ENCODE measurements around the gene CCDC9B. TPM values are rescaled to one million over a fixed set of nuclear protein-coding genes. Genes with fewer than 3 reads are reported as not detected.
A peak's percentile ranks its signal among the peaks of the same experiment; 100 is the strongest.

Gene CCDC9B
- 1 to 10 TPM; 1.6 to 2.8 TPM for total RNA-seq

- H3K36me3 Mint-ChIP-seq, result no peaks in the 10 kb centered on the region
- ATAC-seq (no peak), DNase-seq (ENCODE audit: low spot score in 2 of 2) (no peak)
- no peaks in the 10 kb centered on the region for H3K9me3 Mint-ChIP-seq
- no peak within 1 kb of the TSS for H3K27ac Mint-ChIP-seq
These were observed at the start of gene CCDC9B for GRCh38 chr15:40340740-40341400. TSS of gene CCDC9B (minus strand) at chr15:40340939. CDS start at chr15:40340819, 120 bp downstream.

DNA sequence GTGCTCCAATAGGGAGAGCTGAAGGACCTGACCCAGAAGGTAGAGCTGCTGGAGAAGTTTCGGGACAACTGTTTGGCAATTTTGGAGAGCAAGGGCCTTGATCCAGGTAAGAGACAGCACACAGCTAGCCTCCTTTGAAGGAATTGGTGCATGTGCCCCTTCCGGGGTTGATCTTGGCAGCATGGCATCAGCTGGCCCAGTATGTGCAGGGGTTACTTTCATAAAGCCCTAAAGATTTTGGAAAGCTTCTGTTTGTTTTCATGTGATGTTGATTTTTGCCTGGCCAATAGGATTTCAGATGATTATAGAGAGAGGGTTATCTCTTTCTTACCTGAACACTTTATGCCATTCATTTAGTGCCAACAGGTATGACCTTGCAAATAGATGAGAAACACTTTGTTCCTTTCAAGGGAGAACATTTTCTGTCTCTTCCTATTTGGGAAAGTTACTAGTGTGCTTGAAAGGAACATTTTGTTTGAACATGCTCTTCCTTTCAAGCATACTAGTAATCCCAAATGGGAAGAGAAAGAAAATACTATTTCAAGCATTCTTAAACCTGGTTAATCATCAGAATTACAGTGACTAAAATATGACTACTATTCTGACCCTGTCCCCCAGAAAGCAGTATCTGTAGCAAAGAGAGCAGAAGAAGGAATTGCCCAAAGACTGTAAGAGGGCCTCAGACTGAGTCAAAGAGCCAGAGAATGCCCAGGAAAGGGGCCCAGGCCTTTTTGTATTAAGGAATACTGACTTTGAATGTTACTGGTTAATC lies 49.3 kb upstream of the CCDC9B start:
- H3K36me3 Mint-ChIP-seq, result peaks cover 19 to 55% of the 10 kb centered on the region in 2 donors
- no peaks in the 10 kb centered on the region for H3K9me3 Mint-ChIP-seq
- DNase-seq (ENCODE audit: low spot score in 2 of 2) (no peak), ATAC-seq (no peak)
- no peak overlapping the region for H3K27ac Mint-ChIP-seq

DNA sequence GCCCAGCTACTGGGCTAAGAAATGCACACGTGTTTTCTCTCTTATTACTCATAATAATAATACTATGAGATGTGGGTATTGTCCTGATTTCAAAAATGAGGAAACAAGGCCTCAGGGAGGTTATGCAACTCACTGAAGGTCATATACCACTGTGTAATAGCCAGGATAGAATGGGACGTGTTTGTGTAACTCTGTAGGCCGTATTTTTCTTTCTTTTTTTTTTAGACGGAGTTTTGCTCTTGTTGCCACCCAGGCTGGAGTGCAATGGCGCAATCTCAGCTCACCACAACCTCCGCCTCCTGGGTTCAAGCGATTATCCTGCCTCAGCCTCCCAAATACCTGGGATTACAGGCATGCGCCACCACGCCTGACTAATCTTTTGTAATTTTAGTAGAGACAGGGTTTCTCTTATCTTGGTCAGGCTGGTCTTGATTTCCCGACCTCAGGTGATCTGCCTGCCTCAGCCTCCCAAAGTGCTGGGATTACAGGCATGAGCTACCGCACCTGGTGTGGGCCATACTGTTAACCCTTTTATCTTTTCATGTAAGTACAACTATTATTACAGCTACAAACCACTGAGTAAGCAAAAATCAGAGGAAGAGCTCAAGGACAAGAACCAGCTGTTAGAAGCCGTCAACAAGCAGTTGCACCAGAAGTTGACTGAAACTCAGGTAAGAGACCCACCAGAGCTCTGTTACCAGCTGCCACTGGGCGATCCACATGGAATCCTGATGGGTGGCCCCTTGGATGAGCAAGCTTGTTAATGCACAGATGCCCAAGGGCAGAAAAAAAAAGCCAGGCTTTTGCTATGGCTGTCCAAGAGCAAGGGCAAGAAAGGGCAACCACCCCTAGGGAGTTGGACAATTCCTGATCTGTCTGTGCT lies 48.4 kb upstream of the CCDC9B start:
- DNase-seq (ENCODE audit: low spot score in 2 of 2), result no peak
- Mint-ChIP-seq H3K9me3 (no peaks in the 10 kb centered on the region), H3K27ac (no peak overlapping the region), H3K36me3 (peaks cover 24 to 61% of the 10 kb centered on the region in 2 donors)
- no peak for ATAC-seq

DNA sequence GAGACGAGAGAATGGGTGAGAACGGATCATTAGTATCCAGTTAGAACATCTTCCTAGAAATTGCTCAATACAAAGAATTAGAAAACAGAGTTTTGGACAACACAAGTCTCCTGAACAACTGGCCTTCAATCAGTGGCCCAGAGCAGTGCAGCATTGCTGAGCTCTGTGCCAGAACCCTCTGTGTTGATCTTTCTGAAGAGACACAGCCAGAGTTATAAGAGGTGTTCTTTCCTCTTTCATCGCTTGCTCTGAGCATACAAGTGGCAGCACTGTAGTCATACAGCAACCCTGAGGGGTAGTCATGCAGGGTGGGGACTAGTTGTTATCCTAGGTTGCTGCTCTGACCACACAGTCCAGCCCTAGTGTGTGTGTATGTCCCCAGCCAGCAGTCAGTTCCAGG lies 45.7 kb upstream of the CCDC9B start:
- no peak overlapping the region for H3K27ac Mint-ChIP-seq
- DNase-seq (ENCODE audit: low spot score in 2 of 2) (no peak), ATAC-seq (no peak)
- H3K36me3 Mint-ChIP-seq, result peaks cover 40 to 61% of the 10 kb centered on the region in 2 donors
- H3K9me3 Mint-ChIP-seq, result no peaks in the 10 kb centered on the region

GRCh38 chr15:40382580-40383456 lies 42.1 kb upstream of the CCDC9B start, which contains the start of gene KNSTRN:
TSS of gene KNSTRN (plus strand) at chr15:40382721. CDS start at chr15:40382836, 115 bp downstream.
- DNase-seq (ENCODE audit: low spot score in 2 of 2) (peak; percentile 91), ATAC-seq (peak; percentile 99 to 100)
- Mint-ChIP-seq H3K9me3 (no peaks in the 10 kb centered on the region), H3K36me3 (peaks cover 35 to 39% of the 10 kb centered on the region in 2 donors), H3K27ac (peak within 1 kb of the TSS; percentile 93 to 95)

DNA sequence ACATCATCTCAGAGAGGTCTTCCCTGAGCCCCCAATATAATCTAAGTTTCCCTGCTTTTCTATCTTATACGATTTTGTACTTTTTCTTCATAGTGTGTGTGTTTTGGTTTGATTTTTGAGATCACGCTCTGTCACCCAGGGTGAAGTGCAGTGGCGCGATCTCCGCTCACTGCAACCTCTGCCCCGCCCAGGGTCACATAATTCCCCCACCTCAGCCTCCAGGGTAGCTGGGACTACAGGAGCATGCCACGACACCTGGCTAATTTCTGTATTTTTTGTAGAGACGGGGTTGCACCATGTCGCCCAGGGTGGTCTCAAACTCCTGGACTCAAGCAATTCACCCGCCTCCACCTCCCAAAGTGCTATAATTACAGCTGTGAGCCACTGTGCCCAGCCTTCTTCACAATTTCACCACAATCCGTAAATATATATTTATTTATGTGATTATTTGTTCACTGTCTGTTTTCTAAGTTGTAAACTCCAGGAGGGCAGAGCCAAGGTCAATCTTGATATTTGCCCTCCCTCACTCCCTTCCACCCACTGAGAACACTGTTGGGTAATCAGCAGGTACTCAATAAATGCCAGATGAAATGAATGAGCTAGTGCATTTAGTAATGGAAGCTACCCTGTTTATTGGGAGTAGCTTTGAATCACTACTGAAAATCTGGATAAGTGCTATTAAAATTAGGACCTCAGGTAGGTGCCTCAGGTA lies 41.2 kb upstream of the CCDC9B start:
- DNase-seq (ENCODE audit: low spot score in 2 of 2) (no peak), ATAC-seq (no peak)
- no peaks in the 10 kb centered on the region for H3K9me3 Mint-ChIP-seq
- peaks cover 28 to 30% of the 10 kb centered on the region in 2 donors for H3K36me3 Mint-ChIP-seq
- peak overlapping the region in 1 of 2 donors; percentile 93 for H3K27ac Mint-ChIP-seq

GRCh38 chr15:40380636-40381035 lies 39.9 kb upstream of the CCDC9B start:
- Mint-ChIP-seq H3K9me3 (no peaks in the 10 kb centered on the region), H3K36me3 (peaks cover 21 to 28% of the 10 kb centered on the region in 2 donors), H3K27ac (no peak overlapping the region)
- ATAC-seq, result no peak
- DNase-seq (ENCODE audit: low spot score in 2 of 2), result no peak

DNA sequence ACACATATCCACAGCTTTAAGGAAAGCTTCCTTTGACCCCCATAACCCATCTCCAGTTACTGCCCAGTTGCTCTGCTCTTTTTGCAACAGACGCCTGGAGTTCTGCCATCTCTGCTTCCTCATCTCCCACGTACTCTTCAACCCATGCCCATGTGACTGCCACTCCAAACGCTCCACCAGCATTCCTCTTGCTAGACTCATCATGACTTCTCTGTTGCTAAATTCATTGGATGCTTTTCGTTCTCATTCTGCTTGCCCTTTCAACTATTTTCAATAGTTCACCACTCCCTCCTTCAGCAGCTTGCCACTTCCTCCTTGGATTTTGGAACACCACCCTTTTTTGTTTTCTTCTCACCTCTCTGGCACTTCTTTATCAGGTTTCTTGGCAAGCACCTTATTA lies 39.1 kb upstream of the CCDC9B start:
- H3K27ac Mint-ChIP-seq, result no peak overlapping the region

GRCh38 chr15:40379374-40379773 lies 38.6 kb upstream of the CCDC9B start:
- DNase-seq (ENCODE audit: low spot score in 2 of 2), result no peak
- no peak for ATAC-seq
- Mint-ChIP-seq H3K9me3 (no peaks in the 10 kb centered on the region), H3K36me3 (peaks cover 17 to 20% of the 10 kb centered on the region in 2 donors), H3K27ac (no peak overlapping the region)

More for the DNA sequence above, 39.1 kb upstream of the CCDC9B start:
- DNase-seq (ENCODE audit: low spot score in 2 of 2) (no peak), ATAC-seq (no peak)
- H3K36me3 Mint-ChIP-seq, result peaks cover 21 to 22% of the 10 kb centered on the region in 2 donors
- H3K9me3 Mint-ChIP-seq, result no peaks in the 10 kb centered on the region

- ATAC-seq (no peak), DNase-seq (ENCODE audit: low spot score in 2 of 2) (no peak)
- Mint-ChIP-seq H3K36me3 (peaks cover 2 to 3% of the 10 kb centered on the region in 2 donors), H3K27ac (no peak overlapping the region), H3K9me3 (no peaks in the 10 kb centered on the region)
These were observed 36.9 kb upstream of the CCDC9B start for GRCh38 chr15:40377606-40378005.

DNA sequence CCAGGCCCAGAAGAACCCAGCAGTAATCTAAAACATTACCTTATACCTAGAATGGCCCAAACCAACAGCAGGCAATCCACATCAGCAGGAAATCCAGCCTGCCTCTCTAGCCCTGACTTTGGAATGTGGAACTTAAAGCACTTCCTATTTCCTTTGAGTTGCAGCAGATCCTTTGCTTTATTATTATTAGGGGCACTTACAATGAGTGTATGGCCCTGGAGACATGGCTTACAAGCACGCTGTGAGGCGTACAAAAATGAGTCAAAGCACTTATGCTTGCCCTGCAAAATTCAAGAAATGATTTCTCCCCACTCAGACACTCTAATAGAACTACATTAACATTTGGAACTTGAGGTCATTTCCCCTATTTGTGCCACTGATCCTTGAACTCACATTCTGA lies 32.2 kb upstream of the CCDC9B start:
- ATAC-seq, result no peak
- no peak for DNase-seq (ENCODE audit: low spot score in 2 of 2)
- H3K27ac Mint-ChIP-seq, result no peak overlapping the region
- no peaks in the 10 kb centered on the region for H3K36me3 Mint-ChIP-seq
- H3K9me3 Mint-ChIP-seq, result no peaks in the 10 kb centered on the region

DNA sequence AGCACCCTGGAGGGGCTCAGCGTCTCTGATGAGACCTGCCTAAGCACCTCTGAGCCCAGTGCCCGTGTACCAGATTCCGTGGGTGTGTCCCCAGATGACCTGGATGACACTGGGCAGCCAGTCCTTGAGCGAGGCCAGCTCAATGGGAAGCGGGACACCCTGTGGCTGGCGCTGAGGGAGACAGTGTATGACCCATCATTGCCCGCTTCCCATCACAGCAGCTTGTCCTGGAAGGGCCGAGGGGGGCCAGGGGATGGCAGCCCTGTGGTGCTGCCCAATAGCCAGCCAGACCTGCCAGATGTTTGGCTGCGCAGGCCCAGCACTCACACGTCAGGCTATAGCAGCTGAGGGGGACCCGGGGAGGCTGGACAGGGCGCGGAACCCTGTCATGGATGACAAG lies 29.2 kb upstream of the CCDC9B start:
- no peak for ATAC-seq
- no peak for DNase-seq (ENCODE audit: low spot score in 2 of 2)
- H3K9me3 Mint-ChIP-seq, result no peaks in the 10 kb centered on the region
- H3K27ac Mint-ChIP-seq, result no peak overlapping the region
- peaks cover 0 to 6% of the 10 kb centered on the region in 2 donors for H3K36me3 Mint-ChIP-seq

DNA sequence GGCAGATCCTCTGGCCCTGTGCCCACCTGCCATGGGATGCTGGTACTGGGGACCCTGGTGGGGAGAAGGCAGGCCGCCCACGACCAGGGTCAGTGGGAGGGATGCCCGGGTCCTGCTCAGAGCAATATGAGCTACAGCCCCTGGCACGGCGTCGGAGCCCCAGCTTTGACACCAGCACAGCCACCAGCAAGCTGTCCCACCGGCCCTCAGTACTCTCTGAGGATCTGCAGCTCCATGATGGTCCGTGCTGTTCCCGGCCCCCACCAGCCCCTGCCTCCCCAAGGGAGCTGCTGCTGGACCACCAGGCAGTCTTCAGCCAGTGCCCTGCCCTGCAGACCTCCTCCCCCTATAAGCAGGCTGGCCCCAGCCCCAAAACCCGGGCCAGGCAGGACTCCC lies 28.7 kb upstream of the CCDC9B start:
- Mint-ChIP-seq H3K9me3 (no peaks in the 10 kb centered on the region), H3K27ac (no peak overlapping the region), H3K36me3 (peaks cover 0 to 6% of the 10 kb centered on the region in 2 donors)
- no peak for DNase-seq (ENCODE audit: low spot score in 2 of 2)
- ATAC-seq, result no peak

DNA sequence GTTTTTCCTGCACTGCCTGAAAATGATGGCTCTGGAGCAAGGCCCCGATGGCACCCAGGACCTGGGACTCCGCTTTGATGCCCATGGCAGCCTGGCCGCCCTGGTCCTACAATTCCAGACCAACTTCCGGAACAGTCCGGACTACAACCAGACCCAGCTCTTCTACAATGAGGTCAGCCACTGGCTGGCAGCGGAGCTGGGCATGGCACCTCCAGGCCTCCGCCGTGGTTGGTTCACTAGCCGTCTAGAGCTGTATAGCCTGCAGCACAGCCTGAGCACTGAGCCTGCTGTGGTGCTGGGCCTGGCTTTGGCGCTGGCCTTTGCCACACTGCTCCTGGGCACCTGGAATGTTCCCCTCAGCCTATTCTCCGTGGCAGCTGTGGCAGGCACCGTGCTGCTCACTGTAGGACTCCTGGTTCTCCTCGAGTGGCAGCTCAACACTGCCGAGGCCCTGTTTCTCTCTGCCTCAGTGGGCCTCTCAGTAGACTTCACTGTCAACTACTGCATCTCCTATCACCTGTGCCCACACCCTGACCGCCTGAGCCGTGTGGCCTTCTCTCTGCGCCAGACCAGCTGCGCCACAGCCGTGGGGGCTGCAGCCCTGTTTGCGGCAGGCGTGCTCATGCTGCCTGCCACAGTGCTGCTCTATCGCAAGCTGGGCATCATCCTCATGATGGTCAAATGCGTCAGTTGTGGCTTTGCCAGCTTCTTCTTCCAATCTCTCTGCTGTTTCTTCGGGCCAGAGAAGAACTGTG lies 28.2 kb upstream of the CCDC9B start:
- ATAC-seq (no peak), DNase-seq (ENCODE audit: low spot score in 2 of 2) (no peak)
- H3K27ac Mint-ChIP-seq, result no peak overlapping the region
- H3K36me3 Mint-ChIP-seq, result peaks cover 0 to 6% of the 10 kb centered on the region in 2 donors
- H3K9me3 Mint-ChIP-seq, result no peaks in the 10 kb centered on the region

Measured in activated naive CD4-positive, alpha-beta T cell treated with anti-CD3 and anti-CD28 coated beads, Interleukin-2, amount 50 U/mL, for 72 hours (primary cell).